ENCODE results near the gene PARK7.
"Not testable (repeated sequence)": the region's sequence is repeated elsewhere in the genome, so short reads cannot be mapped to it uniquely, and the experiment has no call there.

The PARK7 gene

GRCh38 chr1:7961216-7962013 is at the start of gene PARK7:
Gene PARK7, plus strand, starts transcription at chr1:7961711. Its CDS starts 1,075 bp downstream, at chr1:7962786.
- peak; percentile 99 to 100 for DNase-seq (ENCODE audit: low read depth in 1 of 2, low spot score in 1 of 2)

- no peak for DNase-seq (ENCODE audit: low read depth in 1 of 2, low spot score in 1 of 2)
Measured at GRCh38 chr1:7912145-7912544, 49.4 kb upstream of the PARK7 start.

- no peak for DNase-seq (ENCODE audit: low read depth in 1 of 2, low spot score in 1 of 2)
Measured at GRCh38 chr1:7912743-7913557, 48.6 kb upstream of the PARK7 start.

GRCh38 chr1:7915826-7916500 is 45.5 kb upstream of the PARK7 start:
- peak in 1 of 2 donors; percentile 25 for DNase-seq (ENCODE audit: low read depth in 1 of 2, low spot score in 1 of 2)

GRCh38 chr1:7916501-7916830 is 45.0 kb upstream of the PARK7 start:
- DNase-seq (ENCODE audit: low read depth in 1 of 2, low spot score in 1 of 2) = no peak

GRCh38 chr1:7917971-7918370 is 43.5 kb upstream of the PARK7 start:
- DNase-seq (ENCODE audit: low read depth in 1 of 2, low spot score in 1 of 2) = not testable (repeated sequence)

- no peak for DNase-seq (ENCODE audit: low read depth in 1 of 2, low spot score in 1 of 2)
Measured at GRCh38 chr1:7919880-7920279, 41.6 kb upstream of the PARK7 start.

- DNase-seq (ENCODE audit: low read depth in 1 of 2, low spot score in 1 of 2) = no peak
Measured at GRCh38 chr1:7921796-7922195, 39.7 kb upstream of the PARK7 start.

GRCh38 chr1:7922301-7922700 is 39.2 kb upstream of the PARK7 start:
- no peak for DNase-seq (ENCODE audit: low read depth in 1 of 2, low spot score in 1 of 2)

GRCh38 chr1:7927061-7927460 is 34.5 kb upstream of the PARK7 start:
- not testable (repeated sequence) for DNase-seq (ENCODE audit: low read depth in 1 of 2, low spot score in 1 of 2)

- DNase-seq (ENCODE audit: low read depth in 1 of 2, low spot score in 1 of 2) = no peak
Measured at GRCh38 chr1:7928247-7928646, 33.3 kb upstream of the PARK7 start.

- DNase-seq (ENCODE audit: low read depth in 1 of 2, low spot score in 1 of 2) = no peak
Measured at GRCh38 chr1:7929637-7930036, 31.9 kb upstream of the PARK7 start.

GRCh38 chr1:7930645-7931445 is 30.7 kb upstream of the PARK7 start:
- DNase-seq (ENCODE audit: low read depth in 1 of 2, low spot score in 1 of 2) = peak in 1 of 2 donors; percentile 30

- DNase-seq (ENCODE audit: low read depth in 1 of 2, low spot score in 1 of 2) = no peak
Measured at GRCh38 chr1:7931446-7931812, 30.1 kb upstream of the PARK7 start.

- no peak for DNase-seq (ENCODE audit: low read depth in 1 of 2, low spot score in 1 of 2)
Measured at GRCh38 chr1:7932524-7933138, 28.9 kb upstream of the PARK7 start.

GRCh38 chr1:7938070-7938469 is 23.4 kb upstream of the PARK7 start:
- no peak for DNase-seq (ENCODE audit: low read depth in 1 of 2, low spot score in 1 of 2)

GRCh38 chr1:7940034-7940433 is 21.5 kb upstream of the PARK7 start:
- DNase-seq (ENCODE audit: low read depth in 1 of 2, low spot score in 1 of 2) = no peak

- peak; percentile 58 to 72 for DNase-seq (ENCODE audit: low read depth in 1 of 2, low spot score in 1 of 2)
Measured at GRCh38 chr1:7940745-7941436, 20.6 kb upstream of the PARK7 start, which contains the start of gene TNFRSF9. Gene TNFRSF9, minus strand, starts transcription at chr1:7940839. Its CDS starts 845 bp downstream, at chr1:7939994.

GRCh38 chr1:7941437-7941793 is 20.1 kb upstream of the PARK7 start:
- no peak for DNase-seq (ENCODE audit: low read depth in 1 of 2, low spot score in 1 of 2)

Data from activated CD4-positive, alpha-beta T cell treated with anti-CD3 and anti-CD28 coated beads, Interleukin-2, amount 50 U/mL, for 24 hours (primary cell).